Keratinocyte (primary cell): Measurements from ENCODE around the gene CNTRL. TPM values are rescaled to one million over a fixed set of nuclear protein-coding genes. Genes with fewer than 3 reads are reported as not detected.
A peak's percentile ranks its signal among the peaks of the same experiment; 100 is the strongest.

Experiments
- DNase-seq: peaks from one replicate; pipeline ENCODE4 v3.0.0-alpha.2; 2011; ENCODE audit warnings: low read depth, missing footprints, low spot score
- FAIRE-seq: peaks from 2 replicates; lab custom pipeline; 2011; peaks lifted over from hg19 to GRCh38; lab: Jason Lieb, UNC
- H2AFZ ChIP-seq: 2 replicates; pipeline ENCODE4 v1.6.0; 2012; ENCODE audit warnings: low read length, control low read depth, inconsistent platforms; ENCODE audit not compliant: control insufficient read depth
- H3K27ac ChIP-seq: 2 replicates; pipeline ENCODE4 v1.5.1; 2011; ENCODE audit warnings: low read length; ENCODE audit not compliant: control insufficient read depth, insufficient read depth
- H3K27me3 ChIP-seq: 3 replicates; pipeline ENCODE4 v1.6.0; 2011; ENCODE audit warnings: low read length; ENCODE audit not compliant: control insufficient read depth, insufficient read depth; ENCODE audit errors: extremely low read depth
- H3K36me3 ChIP-seq, 2 experiments: 2 replicates in 1 of 2; 3 replicates in 1 of 2; pipeline ENCODE4 v1.5.1; 2011; ENCODE audit warnings: low read length in 2 of 2, mild to moderate bottlenecking in 1 of 2; ENCODE audit not compliant: control insufficient read depth in 2 of 2, insufficient read depth in 2 of 2; ENCODE audit errors: extremely low read depth in 1 of 2
- H3K4me1 ChIP-seq: 3 replicates; pipeline ENCODE4 v1.5.1; 2011; ENCODE audit warnings: low read length; ENCODE audit not compliant: control insufficient read depth, insufficient read depth; ENCODE audit errors: extremely low read depth
- H3K4me2 ChIP-seq: 3 replicates; pipeline ENCODE4 v1.6.0; 2011; ENCODE audit warnings: low read depth, low read length; ENCODE audit not compliant: control insufficient read depth, insufficient read depth; ENCODE audit errors: extremely low read depth
- H3K4me3 ChIP-seq, 3 experiments: fragments of 200-600 bp in 1 of 3; sonication (generic) in 1 of 3; 2 replicates in 2 of 3; 3 replicates in 1 of 3; pipeline ENCODE4 v1.5.1; 2011 to 2016; ENCODE audit warnings: low read length in 3 of 3, mild to moderate bottlenecking in 3 of 3, control low read depth in 2 of 3, inconsistent platforms in 1 of 3, low read depth in 1 of 3, mixed read lengths in 1 of 3, mixed run types in 1 of 3, moderate library complexity in 1 of 3; ENCODE audit not compliant: control insufficient read depth in 2 of 3, insufficient read depth in 2 of 3; ENCODE audit errors: extremely low read depth in 1 of 3
- H3K79me2 ChIP-seq: 2 replicates; pipeline ENCODE4 v1.6.0; 2012; ENCODE audit warnings: low read length; ENCODE audit not compliant: control insufficient read depth, insufficient read depth
- H3K9ac ChIP-seq: 3 replicates; pipeline ENCODE4 v1.6.0; 2011; ENCODE audit warnings: low read length; ENCODE audit not compliant: control insufficient read depth, insufficient read depth; ENCODE audit errors: extremely low read depth
- H3K9me1 ChIP-seq: 3 replicates; pipeline ENCODE4 v1.6.0; 2011; ENCODE audit warnings: low read length; ENCODE audit not compliant: control insufficient read depth, insufficient read depth; ENCODE audit errors: extremely low read depth
- H3K9me3 ChIP-seq: 2 replicates; pipeline ENCODE4 v1.5.1; 2012; ENCODE audit warnings: low read depth, low read length; ENCODE audit not compliant: control insufficient read depth
- H4K20me1 ChIP-seq: 3 replicates; pipeline ENCODE4 v1.6.0; 2011; ENCODE audit warnings: low read length; ENCODE audit not compliant: control insufficient read depth, insufficient read depth; ENCODE audit errors: extremely low read depth
- EZH2 ChIP-seq: IDR thresholded peaks from one replicate; pipeline ENCODE4 v1.6.1; 2012; ENCODE audit warnings: inconsistent platforms, mild to moderate bottlenecking, low read length, moderate library complexity
- dilution Hi-C: fragments of 300-500 bp; cut with MboI; formaldehyde crosslinking; loops from one replicate; pipeline ENCODE4 v1.7.0; 2020; ENCODE audit warnings: low sequenced_read_pairs; ENCODE audit not compliant: extremely low pct_ligation_motif_present
- polyA plus RNA-seq, 5 experiments: library from polyadenylated mRNA; depleted of rRNA in 3 of 5; stranded (reverse) in 3 of 5; stranded (forward) in 1 of 5; unstranded in 1 of 5; fragments of >200 nt; gene quantifications; 1 replicate in 1 of 5; 2 replicates in 3 of 5; 3 replicates in 1 of 5; pipeline versions ENCODE4 v1.2.1 to v1.2.3, GENCODE V29; 2011 to 2012; ENCODE audit warnings: missing spikeins in 2 of 5, low read depth in 1 of 5, low replicate concordance in 1 of 5
- TF ChIP-seq, protein P1 (sequence below), 3 experiments: IDR thresholded peaks in 1 of 3; conservative IDR thresholded peaks in 1 of 3; optimal IDR thresholded peaks in 1 of 3; 2 replicates in 2 of 3; 3 replicates in 1 of 3; pipeline versions ENCODE3 to v1.5.1; 2011; ENCODE audit warnings: low read length in 3 of 3, mild to moderate bottlenecking in 3 of 3, moderate library complexity in 2 of 3, control low read depth in 1 of 3, inconsistent platforms in 1 of 3; ENCODE audit not compliant: insufficient read depth in 2 of 3; ENCODE audit errors: extremely low read depth in 1 of 3

The CNTRL gene
- polyA plus RNA-seq, 1 donor (not counting 4 experiments of a cell fraction or from before 2014, with no cell fraction given), result 5.3 TPM

DNA sequence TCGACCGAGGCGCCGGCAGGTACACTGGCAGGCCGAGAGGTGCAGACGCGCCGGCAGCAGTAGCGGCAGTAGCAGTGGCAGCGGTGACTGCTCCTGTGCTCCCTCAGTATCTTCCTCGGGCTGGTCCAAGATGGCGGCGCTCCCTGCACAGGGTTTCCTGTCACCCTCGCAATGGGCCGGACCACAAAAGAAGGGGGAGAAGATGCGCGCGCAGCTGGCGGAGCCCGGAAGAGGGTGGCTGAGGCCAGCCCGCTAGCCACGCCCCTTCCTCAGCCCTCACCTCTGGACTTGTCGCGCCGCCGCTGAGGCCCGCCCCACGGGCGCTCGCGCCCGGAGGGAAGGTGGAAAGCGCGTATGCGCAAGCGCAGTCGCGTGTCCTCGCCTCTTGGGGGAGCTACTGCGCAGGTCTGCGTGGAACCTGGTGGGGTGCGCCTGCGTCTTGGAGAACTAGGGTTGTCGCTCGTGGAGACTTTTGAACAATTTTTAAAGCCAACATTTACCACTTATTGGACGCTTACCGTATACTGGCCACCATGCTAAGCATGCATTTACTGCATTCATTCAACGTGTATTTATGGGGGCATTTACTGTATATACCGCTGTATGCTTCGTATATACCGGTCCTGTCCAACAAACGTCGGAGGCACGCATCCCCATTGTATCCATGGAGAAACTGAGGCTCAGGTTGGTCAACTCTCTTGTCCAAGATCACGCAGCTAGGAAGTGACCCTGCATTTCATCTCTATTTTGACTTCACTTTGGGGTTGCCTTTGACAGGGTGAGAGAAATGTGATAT lies 127.2 kb downstream of the CNTRL start, which contains the start of gene RAB14:
Gene RAB14 (minus strand): TSS at position 132 of the 796 bp plus-strand sequence. CDS start 8,457 bp downstream, outside the sequence.
- Histone ChIP-seq H3K79me2 (peaks cover 53% of the 10 kb centered on the region), H3K4me1 (peaks cover 22% of the 10 kb centered on the region), H3K9me3 (no peaks in the 10 kb centered on the region), H3K27ac (peak within 1 kb of the TSS; percentile 79), H4K20me1 (peaks cover 14% of the 10 kb centered on the region), H3K27me3 (no peaks in the 10 kb centered on the region), H3K36me3 (no peaks in the 10 kb centered on the region), H3K4me3 (peak within 1 kb of the TSS; percentile 91 to 97 (median 94)), H3K4me2 (peak within 1 kb of the TSS; percentile 100), H2AFZ (peak within 1 kb of the TSS; percentile 96), H3K9me1 (no peaks in the 10 kb centered on the region), H3K9ac (peak within 1 kb of the TSS; percentile 87)
- DNase-seq (peak; percentile 85), FAIRE-seq (peak; percentile 46)
- dilution Hi-C loops, result no loop called here
- TF ChIP-seq, protein P1, sequence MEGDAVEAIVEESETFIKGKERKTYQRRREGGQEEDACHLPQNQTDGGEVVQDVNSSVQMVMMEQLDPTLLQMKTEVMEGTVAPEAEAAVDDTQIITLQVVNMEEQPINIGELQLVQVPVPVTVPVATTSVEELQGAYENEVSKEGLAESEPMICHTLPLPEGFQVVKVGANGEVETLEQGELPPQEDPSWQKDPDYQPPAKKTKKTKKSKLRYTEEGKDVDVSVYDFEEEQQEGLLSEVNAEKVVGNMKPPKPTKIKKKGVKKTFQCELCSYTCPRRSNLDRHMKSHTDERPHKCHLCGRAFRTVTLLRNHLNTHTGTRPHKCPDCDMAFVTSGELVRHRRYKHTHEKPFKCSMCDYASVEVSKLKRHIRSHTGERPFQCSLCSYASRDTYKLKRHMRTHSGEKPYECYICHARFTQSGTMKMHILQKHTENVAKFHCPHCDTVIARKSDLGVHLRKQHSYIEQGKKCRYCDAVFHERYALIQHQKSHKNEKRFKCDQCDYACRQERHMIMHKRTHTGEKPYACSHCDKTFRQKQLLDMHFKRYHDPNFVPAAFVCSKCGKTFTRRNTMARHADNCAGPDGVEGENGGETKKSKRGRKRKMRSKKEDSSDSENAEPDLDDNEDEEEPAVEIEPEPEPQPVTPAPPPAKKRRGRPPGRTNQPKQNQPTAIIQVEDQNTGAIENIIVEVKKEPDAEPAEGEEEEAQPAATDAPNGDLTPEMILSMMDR (optimal IDR thresholded peaks at IDR 0.05 in 1 of 3, IDR thresholded peaks at IDR 0.05 in 1 of 3, conservative IDR thresholded peaks at IDR 0.05 in 1 of 3; ENCODE audit: extremely low read depth in 1 of 3, insufficient read depth in 2 of 3, low read length in 3 of 3), result peak; percentile 65 to 76 (median 68)
- no peak for TF ChIP-seq EZH2

DNA sequence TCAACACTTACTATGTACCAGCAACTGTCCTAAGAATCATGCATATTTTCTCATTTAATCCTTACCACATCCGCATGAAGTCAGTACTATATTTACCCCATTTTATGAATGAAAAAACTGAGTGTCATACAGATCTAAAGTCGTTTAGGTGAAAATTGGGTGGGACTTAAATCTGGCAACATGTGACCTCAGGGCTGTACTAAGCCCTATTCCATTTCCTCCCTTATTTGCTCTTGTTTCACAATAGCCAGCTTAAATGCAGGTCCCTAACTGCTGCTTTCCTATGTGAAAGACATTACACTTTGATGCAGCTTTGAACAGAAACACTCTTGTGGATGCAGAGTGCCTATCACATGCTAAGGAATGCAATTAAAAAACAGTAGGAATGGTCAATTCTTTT lies 129.4 kb downstream of the CNTRL start:
- no peak overlapping the region for H3K4me2 ChIP-seq
- no peaks in the 10 kb centered on the region for H3K27me3 ChIP-seq
- FAIRE-seq (no peak), DNase-seq (no peak)
- H3K4me1 ChIP-seq, result peaks cover 6% of the 10 kb centered on the region
- H4K20me1 ChIP-seq, result peaks cover 9% of the 10 kb centered on the region
- dilution Hi-C loops, result no loop called here
- H2AFZ ChIP-seq, result no peak overlapping the region
- H3K9ac ChIP-seq, result no peak overlapping the region
- no peak overlapping the region for H3K27ac ChIP-seq
- no peaks in the 10 kb centered on the region for H3K9me3 ChIP-seq
- peaks cover 31% of the 10 kb centered on the region for H3K79me2 ChIP-seq
- TF ChIP-seq, protein P1 (optimal IDR thresholded peaks at IDR 0.05 in 1 of 3, IDR thresholded peaks at IDR 0.05 in 1 of 3, conservative IDR thresholded peaks at IDR 0.05 in 1 of 3; ENCODE audit: extremely low read depth in 1 of 3, insufficient read depth in 2 of 3, low read length in 3 of 3), result no peak
- TF ChIP-seq EZH2, result no peak
- no peaks in the 10 kb centered on the region for H3K9me1 ChIP-seq
- no peak overlapping the region for H3K4me3 ChIP-seq
- no peaks in the 10 kb centered on the region for H3K36me3 ChIP-seq
